K562 (cell line): ENCODE results near the gene ANXA2. TPM values are rescaled to one million over a fixed set of nuclear protein-coding genes. Genes with fewer than 3 reads are reported as not detected.

Experiments
- ATAC-seq: fragments of 200-7000 bp; cut with Tn5 transposase; 3 replicates; pipeline ENCODE4 v1.9.1; 2020; ENCODE audit warnings: moderate library complexity
- BruUV-seq: library from RNA; stranded (reverse); fragments of 400-500 nt; replicated peaks from 2 replicates; lab custom pipeline; 2021; lab: Mats Ljungman, UMichigan
- CTCF ChIA-PET: fragments of 300-600 bp; formaldehyde crosslinking; extraction: SDS; loops from one replicate; lab custom pipeline; 2021; ENCODE audit warnings: low intra/inter-chr PET ratio; lab: Yijun Ruan, JAX
- POLR2A ChIA-PET: fragments of 300-600, 350-650 bp; sonication (Branson Sonifier 250); formaldehyde crosslinking; extraction: SDS; loops from one replicate; lab custom pipeline; 2021; ENCODE audit warnings: antibody characterized with exemption, inconsistent platforms; lab: Yijun Ruan, JAX
- DNase-seq, 4 experiments: peaks; one replicate each; pipeline versions ENCODE4 v3.0.0 to v3.0.0-alpha.2; 2011 to 2018; ENCODE audit warnings: low spot score in 3 of 4, mixed read lengths in 3 of 4; ENCODE audit errors: extremely low read depth in 1 of 4
- FAIRE-seq: peaks from 2 replicates; lab custom pipeline; 2011; peaks lifted over from hg19 to GRCh38; lab: Jason Lieb, UNC
- H2AFZ ChIP-seq: 2 replicates; pipeline ENCODE4 v1.6.0; 2011; ENCODE audit warnings: low read depth, low read length, control low read depth, inconsistent platforms
- H3K27ac ChIP-seq: fragments of 200-600 bp; 3 replicates; pipeline ENCODE4 v1.8.0; 2011; ENCODE audit warnings: low read depth, mild to moderate bottlenecking, control low read depth, inconsistent platforms, low read length, moderate library complexity, mixed read lengths; ENCODE audit errors: extremely low read depth
- H3K27me3 ChIP-seq, 2 experiments: fragments of 300-600 bp in 1 of 2; 2 replicates in 1 of 2; 3 replicates in 1 of 2; pipeline versions ENCODE4 v1.6.0 to v1.8.0; 2011; ENCODE audit warnings: inconsistent platforms in 2 of 2, low read length in 2 of 2, mild to moderate bottlenecking in 1 of 2, mixed read lengths in 1 of 2, moderate library complexity in 1 of 2; ENCODE audit not compliant: control insufficient read depth in 2 of 2, insufficient read depth in 2 of 2
- H3K36me3 ChIP-seq: fragments of 300-600 bp; 3 replicates; pipeline ENCODE4 v1.8.0; 2011; ENCODE audit warnings: mild to moderate bottlenecking, low read length, inconsistent platforms; ENCODE audit not compliant: control insufficient read depth, insufficient read depth
- H3K4me1 ChIP-seq, 2 experiments: fragments of 200-600 bp in 1 of 2; replicated peaks in 1 of 2; 2 replicates in 1 of 2; 3 replicates in 1 of 2; pipeline versions ENCODE4 v1.5.1 to v1.8.0; 2011; ENCODE audit warnings: inconsistent platforms in 2 of 2, low read length in 2 of 2, mild to moderate bottlenecking in 1 of 2, mixed read lengths in 1 of 2, moderate library complexity in 1 of 2; ENCODE audit not compliant: control insufficient read depth in 2 of 2, insufficient read depth in 2 of 2
- H3K4me2 ChIP-seq: 2 replicates; pipeline ENCODE4 v1.6.1; 2011; ENCODE audit warnings: low read length, control low read depth, inconsistent platforms, mixed read lengths; ENCODE audit not compliant: insufficient read depth
- H3K4me3 ChIP-seq: fragments of 200-600 bp; sonication (generic), shearing (Covaris generic); 2 replicates; pipeline ENCODE4 v1.5.1; 2016; ENCODE audit warnings: control low read depth, inconsistent platforms
- H3K79me2 ChIP-seq: fragments of 200-600 bp; 3 replicates; pipeline ENCODE4 v1.8.0; 2011; ENCODE audit warnings: low read length, inconsistent platforms; ENCODE audit not compliant: control insufficient read depth, insufficient read depth
- H3K9ac ChIP-seq, 2 experiments: 2 replicates each; pipeline versions ENCODE4 v1.6.0 to v1.6.1; 2011; ENCODE audit warnings: low read depth in 2 of 2, low read length in 2 of 2, control low read depth in 1 of 2, inconsistent platforms in 1 of 2, mild to moderate bottlenecking in 1 of 2, mixed read lengths in 1 of 2; ENCODE audit not compliant: insufficient read depth in 1 of 2
- H3K9me1 ChIP-seq: one replicate; pipeline ENCODE4 v1.6.0; 2011; ENCODE audit warnings: inconsistent platforms, mild to moderate bottlenecking, low read length, moderate library complexity; ENCODE audit not compliant: control insufficient read depth, insufficient read depth
- H3K9me3 ChIP-seq: replicated peaks from 2 replicates; pipeline ENCODE4 v1.5.1; 2011; ENCODE audit warnings: low read depth, low read length, inconsistent platforms; ENCODE audit not compliant: control insufficient read depth, insufficient read depth
- H4K20me1 ChIP-seq: replicated peaks from 2 replicates; pipeline ENCODE4 v1.6.1; 2011; ENCODE audit warnings: low read length, inconsistent platforms, mixed read lengths; ENCODE audit not compliant: control insufficient read depth, insufficient read depth
- DNMT1 ChIP-seq: fragments of 450-650 bp; IDR thresholded peaks from 2 replicates; pipeline ENCODE4 v1.6.1; 2016; ENCODE audit warnings: antibody characterized with exemption, mild to moderate bottlenecking
- DPF2 ChIP-seq: fragments of 450-650 bp; IDR thresholded peaks from 2 replicates; pipeline ENCODE4 v1.6.1; 2016
- ETV5 ChIP-seq: sonication (generic); formaldehyde crosslinking; IDR thresholded peaks from 2 replicates; pipeline ENCODE4 v1.4.0; 2020; ENCODE audit warnings: low read depth, mild to moderate bottlenecking, missing genetic modification reagents
- GATAD2A ChIP-seq: fragments of 450-650 bp; IDR thresholded peaks from 2 replicates; pipeline ENCODE4 v1.6.1; 2017
- HMBOX1 ChIP-seq: sonication (generic); IDR thresholded peaks from 2 replicates; pipeline ENCODE4 v1.6.1; 2016
- HMG20B ChIP-seq: fragments of 250-450 bp; sonication (Bioruptor Pico); IDR thresholded peaks from 2 replicates; pipeline ENCODE4 v1.5.0; 2021; ENCODE audit warnings: mild to moderate bottlenecking
- HNRNPL ChIP-seq: fragments of 200-400 bp; formaldehyde crosslinking; IDR thresholded peaks from 2 replicates; pipeline ENCODE4 v1.6.1; 2017; ENCODE audit warnings: low read depth, mild to moderate bottlenecking, low read length
- HNRNPLL ChIP-seq: fragments of 200-400 bp; formaldehyde crosslinking; IDR thresholded peaks from 2 replicates; pipeline ENCODE4 v1.6.1; 2017; ENCODE audit warnings: low read length, low read depth, mild to moderate bottlenecking; ENCODE audit not compliant: poor library complexity, severe bottlenecking
- IRF9 ChIP-seq: fragments of 450-650 bp; IDR thresholded peaks from 2 replicates; pipeline ENCODE4 v1.6.1; 2016; ENCODE audit warnings: missing biosample characterization, missing genetic modification characterization
- MBD2 ChIP-seq: sonication (generic); IDR thresholded peaks from 2 replicates; pipeline ENCODE4 v1.6.1; 2016; ENCODE audit warnings: low read depth, borderline replicate concordance
- NFXL1 ChIP-seq: fragments of 450-650 bp; formaldehyde crosslinking; IDR thresholded peaks from 2 replicates; pipeline ENCODE4 v1.4.0; 2021; ENCODE audit warnings: mild to moderate bottlenecking
- POLR3A ChIP-seq: IDR thresholded peaks from 2 replicates; pipeline ENCODE4 v1.6.1; 2011; ENCODE audit warnings: borderline replicate concordance, mild to moderate bottlenecking, moderate library complexity; ENCODE audit not compliant: insufficient read length, insufficient read depth; ENCODE audit errors: extremely low read depth
- SIN3B ChIP-seq: fragments of 450-650 bp; IDR thresholded peaks from 2 replicates; pipeline ENCODE4 v1.6.1; 2017; ENCODE audit warnings: low read depth, mild to moderate bottlenecking, moderate library complexity
- TRIM24 ChIP-seq, 2 experiments: fragments of 450-650 bp; IDR thresholded peaks; 2 replicates each; pipeline ENCODE4 v1.6.1; 2016
- TRIM28 ChIP-seq: fragments of 450-650 bp; IDR thresholded peaks from 2 replicates; pipeline ENCODE4 v1.6.1; 2017
- ZC3H11A ChIP-seq: IDR thresholded peaks from 2 replicates; pipeline ENCODE4 v1.6.1; 2012; ENCODE audit warnings: low read depth, low read length, improper control_type of control experiment
- ZFP36 ChIP-seq: fragments of 150-350 bp; IDR thresholded peaks from 2 replicates; pipeline ENCODE4 v1.6.1; 2018; ENCODE audit warnings: low read length, low read depth; ENCODE audit not compliant: partially characterized antibody
- ZHX1 ChIP-seq: fragments of 150-350 bp; conservative IDR thresholded peaks from 2 replicates; pipeline ENCODE4 v1.6.1; 2014; ENCODE audit warnings: low read length
- ZKSCAN8 ChIP-seq: fragments of 200-800 bp; sonication (Bioruptor generic); IDR thresholded peaks from 2 replicates; pipeline ENCODE4 v1.6.1; 2016; ENCODE audit warnings: missing genetic modification characterization, missing compliant biosample characterization
- ZNF280B ChIP-seq: fragments of 250-450 bp; sonication (Bioruptor Pico); IDR thresholded peaks from 2 replicates; pipeline ENCODE4 v1.5.1; 2021; ENCODE audit warnings: mild to moderate bottlenecking
- WGBS: fragments of 100-300 bp; shearing (Covaris generic); methylation state at CpG from one replicate; pipeline ENCODE4 v1.1.6; 2016; ENCODE audit warnings: low coverage, mixed read lengths; ENCODE audit not compliant: insufficient coverage; ENCODE audit errors: missing lambda C conversion rate; 5-methylcytosine and 5-hydroxymethylcytosine counted together
- in situ Hi-C: fragments of 300-500 bp; cut with MboI; formaldehyde crosslinking; loops from 4 replicates; pipeline ENCODE4 v1.15.0; 2018; ENCODE audit warnings: inconsistent platforms, mixed read lengths
- intact Hi-C: fragments of 100-400 bp; cut with micrococcal nuclease; formaldehyde crosslinking; loops from 2 replicates; pipeline ENCODE4 v1.14.2; 2022
- polyA plus RNA-seq, 8 experiments: library from polyadenylated mRNA; depleted of rRNA in 4 of 8; stranded (reverse) in 5 of 8; unstranded in 3 of 8; fragments of >200 nt; fragmentation: Nextera tagmentation in 2 of 8; fragmentation: Illumina TruSeq in 1 of 8; extraction: Ambion mirVana in 2 of 8; extraction: Trizol in 1 of 8; gene quantifications; 2 replicates each; pipeline versions ENCODE4 v1.2.1 to v1.2.3, GENCODE V29; 2011 to 2014; ENCODE audit warnings: inconsistent platforms in 1 of 8, missing spikeins in 1 of 8
- total RNA-seq, 7 experiments: library from RNA; depleted of rRNA in 6 of 7; stranded (reverse); fragments of >200 nt in 6 of 7; fragmentation: Illumina TruSeq in 2 of 7; extraction: Trizol in 2 of 7; gene quantifications; 2 replicates each; pipeline versions ENCODE4 v1.2.1 to v1.2.3, GENCODE V29; 2011 to 2021; ENCODE audit warnings: low replicate concordance in 1 of 7

ANXA2 gene
- total and polyA plus RNA-seq, 9 of the 15 experiments (the other 6 are each of a cell fraction or from before 2014, with no cell fraction given) = 301 to 1,102 (median 452) TPM

GRCh38 chr15:60370869-60371136, 27.0 kb downstream of the ANXA2 start:
- H3K36me3 ChIP-seq = peaks cover 69% of the 10 kb centered on the region
- H3K4me2 ChIP-seq = no peak overlapping the region
- ChIA-PET POLR2A (interaction anchor here (1.1 kb wide), 1 partner anchor 30 kb away, joined by 3 read pairs; no protein-coding TSS in a partner anchor), CTCF (no interaction called here)
- 0 out of 2 replicates have a peak, but pooled peaks cover 9% of the 10 kb centered on the region for H4K20me1 ChIP-seq
- no peak overlapping the region for H2AFZ ChIP-seq
- DNase-seq = no peak
- no peak overlapping the region for H3K27ac ChIP-seq
- H3K9me1 ChIP-seq = no peaks in the 10 kb centered on the region
- H3K79me2 ChIP-seq = peaks cover 3% of the 10 kb centered on the region
- intact Hi-C loops = no loop called here
- H3K4me3 ChIP-seq = no peak overlapping the region
- H3K4me1 ChIP-seq = no peaks in the 10 kb centered on the region; a peak in 1 of 5 replicates
- no peaks in the 10 kb centered on the region for H3K9me3 ChIP-seq
- TF ChIP-seq ETV5 = no peak
- TF ChIP-seq NFXL1 (CRISPR knock-in tag) = no peak
- no peak for TF ChIP-seq ZFP36
- no peak for TF ChIP-seq HMG20B (CRISPR knock-in tag)
- no peak for TF ChIP-seq DNMT1
- no peak for TF ChIP-seq MBD2
- TF ChIP-seq SIN3B = no peak
- TF ChIP-seq DPF2 = no peak
- no peak for TF ChIP-seq HMBOX1
- no peak for TF ChIP-seq GATAD2A
- TF ChIP-seq IRF9 (tag) = no peak
- no peak for TF ChIP-seq ZHX1
- no peak for TF ChIP-seq HNRNPL
- TF ChIP-seq ZNF280B (CRISPR knock-in tag) = no peak
- no peak for TF ChIP-seq HNRNPLL
- TF ChIP-seq ZKSCAN8 (CRISPR knock-in tag) = no peak
- TF ChIP-seq ZC3H11A = no peak
- no peak for TF ChIP-seq TRIM24 (IDR thresholded peaks at IDR 0.05)
- TF ChIP-seq TRIM28 = no peak
- no peak for TF ChIP-seq POLR3A
- no peak for ATAC-seq
- FAIRE-seq = no peak
- in situ Hi-C loops = no loop called here
- no TSS peak for BruUV-seq
- H3K27me3 ChIP-seq = no peaks in the 10 kb centered on the region
- WGBS = 71% methylated on average over 1 of the region's 1 CpG
- no peak overlapping the region for H3K9ac ChIP-seq
